ENCODE measurements around the gene ADAP1. TPM values are rescaled to one million over a fixed set of nuclear protein-coding genes. Genes with fewer than 3 reads are reported as not detected.
"Not testable (repeated sequence)": the region's sequence is repeated elsewhere in the genome, so short reads cannot be mapped to it uniquely, and the experiment has no call there.

ADAP1 gene
- total RNA-seq, 4 donors from 2014 or later = 84.9 to 360 (median 169) TPM

DNA sequence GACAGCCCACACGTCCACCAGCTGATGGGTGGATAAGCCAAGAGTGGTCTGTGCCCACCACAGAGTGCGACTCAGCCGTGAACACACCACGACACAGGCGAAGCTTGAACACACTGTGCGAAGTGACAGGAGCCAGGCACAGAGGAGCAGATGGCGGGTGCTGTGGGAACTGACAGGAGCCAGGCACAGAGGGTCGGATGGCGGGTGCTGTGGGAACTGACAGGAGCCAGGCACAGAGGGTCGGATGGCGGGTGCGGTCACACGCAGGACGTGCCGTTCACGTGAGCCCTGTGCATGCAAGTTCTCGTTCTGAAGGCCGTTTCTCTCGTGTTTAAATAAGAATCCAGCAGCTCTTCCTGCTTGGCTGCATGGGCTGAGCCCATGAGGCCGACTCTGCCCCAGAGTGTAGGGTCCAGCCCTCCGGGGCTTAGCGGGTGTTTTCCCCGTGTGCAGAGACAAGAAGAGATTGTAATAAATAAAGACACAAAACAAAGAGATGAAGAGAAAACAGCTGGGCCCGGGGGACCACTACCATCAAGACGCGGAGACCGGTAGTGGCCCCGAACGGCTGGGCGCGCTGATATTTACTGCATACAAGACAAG is 5.9 kb upstream of the ADAP1 start:
- in situ Hi-C loops (cut with MboI; ENCODE audit: low pct_ligation_motif_present in 1 of 4, low pct_unique_long_range_greater_than_20kb in 1 of 4, low sequenced_read_pairs in 3 of 4) = no loop called here

DNA sequence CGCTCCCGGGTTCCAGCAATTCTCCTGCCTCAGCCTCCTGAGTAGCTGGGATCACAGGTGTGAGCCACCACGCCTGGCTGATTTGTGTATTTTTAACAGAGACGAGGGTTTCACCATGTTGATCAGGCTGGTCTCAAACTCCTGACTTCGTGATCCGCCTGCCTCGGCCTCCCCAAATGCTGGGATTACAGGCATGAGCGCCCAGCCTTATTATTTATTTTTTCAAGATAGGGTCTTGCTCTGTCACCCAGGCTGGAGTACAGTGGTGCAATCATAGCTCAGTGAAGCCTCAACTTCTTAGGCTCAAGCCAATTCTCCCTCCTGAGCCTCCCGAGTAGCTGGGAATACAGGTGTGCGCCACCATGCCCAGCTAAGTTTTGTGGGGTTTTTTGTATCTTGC is 5.3 kb upstream of the ADAP1 start:
- peaks cover 17 to 31% (median 25%) of the 10 kb centered on the region in 4 donors for H3K4me1 ChIP-seq

More for the DNA sequence above, 5.9 kb upstream of the ADAP1 start:
- Histone ChIP-seq H3K27me3 (no peaks in the 10 kb centered on the region), H3K9me3 (no peaks in the 10 kb centered on the region), H3K4me3 (no peak overlapping the region), H3K36me3 (no peaks in the 10 kb centered on the region), H3K4me1 (peaks cover 19 to 33% (median 27%) of the 10 kb centered on the region in 4 donors), H3K27ac (peak overlapping the region in 1 of 4 donors; percentile 50)
- intact Hi-C loops (cut with DNase I; ENCODE audit: low total_unique reads) = no loop called here
- DNase-seq = peak; percentile 8
- TF ChIP-seq CTCF (IDR thresholded peaks at IDR 0.05) (no peak), POLR2AphosphoS5 (IDR thresholded peaks at IDR 0.05) (peak in 1 of 3 donors; percentile 23)
- whole genome bisulfite sequencing, 2 donors (ENCODE audit: low coverage in 1 of 2) = 20 to 76% methylated on average over 1 to 31 of the region's 31 CpGs

GRCh38 chr7:959271-959670 is 4.8 kb upstream of the ADAP1 start:
- WGBS, 2 donors (ENCODE audit: low coverage in 1 of 2) = 52 to 58% methylated on average over 19 to 20 of the region's 20 CpGs
- H3K4me1 ChIP-seq = peaks cover 12 to 27% (median 21%) of the 10 kb centered on the region in 4 donors

More for the DNA sequence above, 5.3 kb upstream of the ADAP1 start:
- H3K4me3 ChIP-seq; H3K27me3 ChIP-seq; H3K36me3 ChIP-seq; intact Hi-C loops (cut with DNase I; ENCODE audit: low total_unique reads); H3K9me3 ChIP-seq; in situ Hi-C loops (cut with MboI; ENCODE audit: low pct_ligation_motif_present in 1 of 4, low pct_unique_long_range_greater_than_20kb in 1 of 4, low sequenced_read_pairs in 3 of 4): not testable (repeated sequence)
- WGBS, 2 donors (ENCODE audit: low coverage in 1 of 2) = 94% methylated on average over 10 of the region's 10 CpGs; no CpG with 5 or more reads in 1 of the 2 donors
- peak; percentile 1 for DNase-seq
- H3K27ac ChIP-seq = peak overlapping the region in 1 of 4 donors; percentile 50

DNA sequence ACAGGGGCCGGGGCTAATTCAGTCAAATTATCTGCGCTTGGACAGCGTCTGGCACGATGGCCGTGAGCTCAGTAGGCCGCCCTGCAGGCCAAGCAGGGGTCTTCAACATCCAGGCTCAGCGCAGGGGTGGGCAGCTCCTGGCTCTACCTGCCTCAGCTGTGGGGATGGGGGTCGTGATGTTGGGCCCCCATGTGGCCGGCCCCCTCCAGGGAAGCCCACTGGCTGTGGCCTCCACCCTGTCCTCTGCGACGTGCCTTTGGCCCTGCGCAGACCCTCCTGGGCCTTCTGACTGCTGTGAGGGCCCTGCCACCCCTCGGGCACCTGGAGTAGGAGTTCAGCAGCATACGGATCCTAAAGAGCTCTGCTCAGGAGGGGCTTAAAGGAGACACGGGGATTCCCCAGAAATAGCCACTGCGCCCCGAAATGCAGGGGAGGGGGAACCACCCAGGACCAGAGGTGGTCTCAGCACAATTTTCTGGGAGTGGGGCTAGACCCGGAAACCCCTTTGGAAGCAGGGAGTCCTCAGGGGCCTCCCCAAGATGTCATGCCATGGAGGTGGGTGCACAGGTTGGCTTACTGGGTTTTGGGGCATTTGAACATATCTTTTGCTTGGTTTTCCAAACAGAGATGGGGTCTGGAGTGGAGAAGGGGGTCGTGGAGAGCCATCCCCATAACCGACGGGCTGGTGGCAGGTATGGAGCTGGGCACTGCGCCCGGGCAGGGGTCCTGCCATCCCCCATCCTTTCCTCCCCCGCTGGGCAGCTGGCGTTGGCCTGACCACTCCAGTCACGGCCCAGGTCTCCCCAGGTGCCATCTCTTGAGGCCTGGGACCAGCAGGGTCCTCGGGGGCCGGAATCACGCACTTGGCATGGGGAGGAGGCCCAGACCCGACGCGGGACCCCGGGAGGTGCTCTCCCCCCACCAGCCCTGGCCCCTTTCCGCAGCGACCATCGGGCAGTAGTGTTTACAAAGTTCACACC is 4.0 kb upstream of the ADAP1 start:
- DNase-seq = peak; percentile 7
- no peaks in the 10 kb centered on the region for H3K36me3 ChIP-seq
- in situ Hi-C loops (cut with MboI; ENCODE audit: low pct_ligation_motif_present in 1 of 4, low pct_unique_long_range_greater_than_20kb in 1 of 4, low sequenced_read_pairs in 3 of 4) (no loop called here), intact Hi-C loops (cut with DNase I; ENCODE audit: low total_unique reads) (no loop called here)
- 78 to 82% methylated on average over 5 to 36 of the region's 36 CpGs for WGBS, 2 donors (ENCODE audit: low coverage in 1 of 2)
- peaks cover 5 to 22% (median 17%) of the 10 kb centered on the region in 4 donors for H3K4me1 ChIP-seq
- no peak overlapping the region for H3K27ac ChIP-seq
- no peak overlapping the region for H3K4me3 ChIP-seq
- TF ChIP-seq POLR2AphosphoS5 (IDR thresholded peaks at IDR 0.05) (no peak), POLR2A (IDR thresholded peaks at IDR 0.05) (no peak), CTCF (IDR thresholded peaks at IDR 0.05) (no peak), EP300 (IDR thresholded peaks at IDR 0.05; ENCODE audit: low read depth) (no peak)
- no peaks in the 10 kb centered on the region for H3K9me3 ChIP-seq
- H3K27me3 ChIP-seq = peaks cover 3% of the 10 kb centered on the region

More at GRCh38 chr7:959271-959670, 4.8 kb upstream of the ADAP1 start:
- Histone ChIP-seq H3K4me3 (no peak overlapping the region), H3K27me3 (peaks cover 3% of the 10 kb centered on the region), H3K36me3 (no peaks in the 10 kb centered on the region), H3K27ac (no peak overlapping the region), H3K9me3 (no peaks in the 10 kb centered on the region)
- TF ChIP-seq CTCF (IDR thresholded peaks at IDR 0.05) (no peak), EP300 (IDR thresholded peaks at IDR 0.05; ENCODE audit: low read depth) (no peak), POLR2A (IDR thresholded peaks at IDR 0.05) (no peak), POLR2AphosphoS5 (IDR thresholded peaks at IDR 0.05) (no peak)
- in situ Hi-C loops (cut with MboI; ENCODE audit: low pct_ligation_motif_present in 1 of 4, low pct_unique_long_range_greater_than_20kb in 1 of 4, low sequenced_read_pairs in 3 of 4) = no loop called here
- peak; percentile 11 for DNase-seq
- intact Hi-C loops (cut with DNase I; ENCODE audit: low total_unique reads) = no loop called here

All from transverse colon (tissue), 4 donors.